ENCODE measurements around the gene EIF2S3B.

The EIF2S3B gene

DNA sequence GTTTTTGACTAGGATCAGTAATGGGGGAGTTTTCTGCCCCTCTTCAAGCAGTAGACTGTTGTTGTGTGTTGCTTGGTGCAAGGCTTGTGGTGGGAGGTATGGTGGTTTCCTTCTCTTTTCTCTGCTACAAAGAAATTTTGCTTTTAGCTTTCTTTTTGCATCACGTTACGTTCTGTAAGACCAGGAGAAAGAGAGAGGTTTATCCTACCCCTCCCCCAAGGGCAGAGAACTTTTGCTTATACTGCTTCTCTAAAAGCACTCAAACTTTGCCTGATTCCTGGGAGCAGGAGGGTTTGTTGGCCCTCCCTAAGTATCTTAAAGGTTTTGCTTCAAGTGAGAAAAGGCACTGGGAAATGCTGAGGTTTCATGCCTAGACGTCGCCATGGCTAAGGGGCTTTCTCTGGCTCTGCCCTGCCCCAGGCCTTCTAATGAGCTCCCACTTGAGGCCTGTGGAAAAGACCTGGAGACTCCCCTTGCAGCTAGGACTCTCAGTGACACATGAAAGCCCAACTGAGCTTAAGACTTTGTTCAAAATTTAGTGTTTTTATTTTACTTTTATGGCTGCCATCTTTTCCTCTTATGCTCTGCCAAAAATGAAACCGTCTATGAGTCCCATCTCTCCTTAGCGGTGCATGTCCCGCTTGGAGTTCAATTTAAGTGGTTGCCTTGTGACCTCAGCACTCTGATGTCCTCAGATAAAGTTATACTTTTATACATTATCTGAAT, 49.2 kb downstream of the EIF2S3B start:
- DNase-seq: no peak

DNA sequence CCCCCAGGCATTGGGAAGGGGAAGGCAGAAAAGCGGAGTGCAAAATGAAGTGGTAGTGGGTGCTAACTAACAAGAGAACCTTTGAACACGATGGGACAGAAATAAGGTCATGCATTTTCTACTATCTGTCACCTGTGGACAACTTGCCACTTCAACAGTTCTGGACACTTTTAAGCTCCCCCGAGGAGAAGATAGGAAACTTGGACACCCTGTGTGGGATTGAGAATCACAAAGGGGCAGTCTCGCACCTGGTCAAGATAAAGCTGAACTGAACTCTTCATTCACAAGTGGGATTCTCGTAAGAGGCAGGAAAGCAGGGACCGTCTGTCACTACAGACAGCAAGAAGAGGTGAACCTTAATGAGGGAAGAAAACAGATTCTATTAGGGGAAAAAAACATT, 51.6 kb downstream of the EIF2S3B start:
- DNase-seq: no peak

DNA sequence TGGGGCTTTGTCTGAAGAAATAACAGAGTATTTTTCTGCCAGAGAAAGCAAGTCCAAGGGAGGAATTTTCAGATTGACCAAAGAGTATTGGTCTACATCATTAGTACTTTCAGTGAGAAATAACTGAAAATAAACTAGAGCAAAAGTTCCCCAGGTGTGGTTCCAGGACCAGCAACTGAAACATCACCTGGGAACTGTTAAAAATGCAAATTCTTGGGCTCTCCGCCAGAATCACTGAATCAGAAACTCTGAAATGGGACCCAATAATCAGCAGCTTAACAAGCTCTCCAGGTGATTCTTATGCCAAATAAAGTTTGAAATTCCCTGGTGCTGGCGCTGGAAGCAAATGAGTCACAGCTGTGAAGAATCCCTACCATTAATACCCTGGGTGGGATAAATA, 52.1 kb downstream of the EIF2S3B start:
- no peak for DNase-seq
